T-helper 1 cell treated with Interleukin-12 subunit alpha and Interleukin-12 subunit beta and Interleukin-4 antibody, amounts not matched to agents 30 μg/mL and 1 μg/mL, for 36 hours (primary cell): ENCODE measurements around the gene SMIM21.

Experiments
- H3K27ac Mint-ChIP-seq: one replicate; pipeline ENCODE4 v1.8.0; 2021; ENCODE audit warnings: mild to moderate bottlenecking, mixed read lengths
- H3K27me3 Mint-ChIP-seq: one replicate; pipeline ENCODE4 v1.8.0; 2021; ENCODE audit warnings: low read depth, mixed read lengths
- H3K36me3 Mint-ChIP-seq: one replicate; pipeline ENCODE4 v1.8.0; 2021; ENCODE audit warnings: low read depth, mixed read lengths
- H3K4me1 Mint-ChIP-seq: one replicate; pipeline ENCODE4 v1.8.0; 2021; ENCODE audit warnings: low read depth, mixed read lengths
- H3K4me3 Mint-ChIP-seq: one replicate; pipeline ENCODE4 v1.8.0; 2021; ENCODE audit warnings: mild to moderate bottlenecking, moderate library complexity, mixed read lengths
- H3K9me3 Mint-ChIP-seq: one replicate; pipeline ENCODE4 v1.8.0; 2021; ENCODE audit warnings: mixed read lengths

The SMIM21 gene

DNA sequence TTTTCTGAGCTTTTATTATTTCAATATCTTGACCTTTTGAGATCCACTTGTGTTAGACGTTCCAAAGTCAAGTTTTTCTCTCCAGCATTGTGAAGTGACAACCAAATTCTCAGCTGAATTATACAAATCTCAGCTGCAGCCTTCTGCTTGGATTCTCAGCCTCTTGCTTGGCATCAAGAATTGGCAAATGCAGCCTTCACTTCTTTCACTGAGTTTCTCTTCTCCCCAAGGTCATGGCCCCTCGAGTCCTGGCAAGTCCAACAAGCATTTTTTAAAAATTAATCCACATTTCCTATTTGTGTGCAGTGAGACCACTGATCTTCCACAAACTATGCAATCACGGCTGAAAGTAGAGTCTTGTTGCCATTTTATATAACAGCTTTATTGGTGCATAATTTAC, 23.4 kb upstream of the SMIM21 start:
- H3K9me3 Mint-ChIP-seq: no peaks in the 10 kb centered on the region
- H3K27me3 Mint-ChIP-seq: peaks cover 48% of the 10 kb centered on the region
- H3K27ac Mint-ChIP-seq: no peak overlapping the region
- no peaks in the 10 kb centered on the region for H3K4me1 Mint-ChIP-seq
- no peak overlapping the region for H3K4me3 Mint-ChIP-seq
- H3K36me3 Mint-ChIP-seq: no peaks in the 10 kb centered on the region

DNA sequence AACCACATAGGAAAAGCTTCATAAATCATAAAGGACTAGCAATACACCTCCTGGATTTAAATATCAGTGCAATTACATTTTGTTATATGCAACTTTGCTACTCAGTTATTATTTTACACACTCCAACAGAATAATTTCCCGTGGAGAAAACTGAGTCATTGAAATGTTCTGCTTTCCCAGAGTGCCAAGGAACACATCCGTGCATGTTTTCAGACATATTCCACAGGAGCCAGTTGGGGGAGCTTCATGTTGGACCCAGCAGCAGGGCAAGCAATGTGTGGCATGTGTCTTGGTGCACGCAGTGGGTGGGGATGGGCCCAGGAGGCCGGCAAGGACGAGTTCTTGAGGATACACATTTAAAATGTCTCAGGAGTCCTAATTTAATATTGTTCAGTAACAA, 14.4 kb upstream of the SMIM21 start:
- no peaks in the 10 kb centered on the region for H3K9me3 Mint-ChIP-seq
- H3K4me1 Mint-ChIP-seq: peaks cover 3% of the 10 kb centered on the region
- H3K36me3 Mint-ChIP-seq: no peaks in the 10 kb centered on the region
- no peak overlapping the region for H3K27ac Mint-ChIP-seq
- H3K4me3 Mint-ChIP-seq: no peak overlapping the region
- peaks cover 12% of the 10 kb centered on the region for H3K27me3 Mint-ChIP-seq

DNA sequence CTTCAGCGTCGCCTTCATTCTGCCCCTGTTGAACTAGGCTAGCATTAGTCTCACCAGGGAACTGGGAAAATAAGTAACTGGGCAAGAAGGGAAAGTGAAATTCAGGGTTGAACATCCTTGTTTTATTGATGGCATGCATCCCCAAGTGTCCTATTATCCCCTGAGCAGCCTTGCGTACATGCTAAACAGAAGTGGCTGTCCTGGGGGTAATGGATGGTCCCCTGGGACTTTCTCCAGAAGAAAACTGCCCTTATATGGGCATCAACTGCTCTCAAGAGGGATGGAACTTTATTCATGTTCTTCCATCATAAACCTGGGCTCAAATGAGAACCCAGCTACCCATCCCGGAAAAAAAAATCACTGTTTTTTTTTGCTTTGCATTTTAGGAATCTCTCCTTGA, 11.8 kb upstream of the SMIM21 start:
- Mint-ChIP-seq H3K4me1 (peaks cover 3% of the 10 kb centered on the region), H3K36me3 (no peaks in the 10 kb centered on the region), H3K27me3 (peaks cover 7% of the 10 kb centered on the region), H3K9me3 (no peaks in the 10 kb centered on the region), H3K4me3 (no peak overlapping the region), H3K27ac (no peak overlapping the region)

DNA sequence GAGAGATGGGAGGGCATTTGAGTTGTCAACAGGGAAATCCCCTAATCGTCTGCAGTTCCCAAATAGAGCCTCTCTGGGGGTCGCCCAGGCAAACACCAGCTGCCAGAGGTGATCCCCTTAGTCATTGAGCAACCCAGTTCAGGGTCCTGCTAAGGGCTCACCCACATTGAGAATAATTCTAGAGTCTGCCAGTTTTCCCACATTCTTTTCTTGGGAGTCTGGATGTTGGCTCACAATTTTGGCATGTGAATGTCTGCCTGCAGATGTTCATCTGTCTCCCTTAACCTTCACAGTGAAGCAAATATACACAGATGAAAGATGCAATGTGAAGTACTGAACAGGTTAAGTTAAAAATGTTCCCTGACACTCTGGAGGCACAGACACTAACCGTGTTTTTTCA, 11.4 kb upstream of the SMIM21 start:
- no peaks in the 10 kb centered on the region for H3K36me3 Mint-ChIP-seq
- peaks cover 4% of the 10 kb centered on the region for H3K27me3 Mint-ChIP-seq
- no peak overlapping the region for H3K4me3 Mint-ChIP-seq
- H3K9me3 Mint-ChIP-seq: no peaks in the 10 kb centered on the region
- H3K4me1 Mint-ChIP-seq: peaks cover under 1% of the 10 kb centered on the region
- H3K27ac Mint-ChIP-seq: no peak overlapping the region

DNA sequence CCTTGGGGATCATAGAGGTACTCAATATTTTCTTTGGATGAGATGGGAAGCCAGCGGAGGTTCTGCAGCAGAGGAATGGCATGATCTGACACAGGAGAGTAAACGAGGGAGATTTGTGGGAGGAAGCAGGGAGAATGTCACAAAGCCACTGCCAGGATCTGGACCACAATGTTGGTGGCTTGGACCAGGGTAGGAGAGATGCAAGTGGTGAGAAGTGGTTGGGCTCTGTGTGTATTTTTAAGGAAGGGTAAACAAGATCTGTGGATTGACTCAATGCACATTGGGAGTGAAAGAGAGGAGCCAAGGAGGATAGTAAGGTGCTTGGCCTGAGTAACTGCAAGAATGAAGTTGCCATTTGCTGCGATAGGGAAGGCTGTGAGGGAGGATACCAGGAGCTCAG, 10.5 kb upstream of the SMIM21 start:
- Mint-ChIP-seq H3K4me3 (no peak overlapping the region), H3K4me1 (no peaks in the 10 kb centered on the region), H3K27me3 (peaks cover 3% of the 10 kb centered on the region), H3K27ac (no peak overlapping the region), H3K9me3 (no peaks in the 10 kb centered on the region), H3K36me3 (no peaks in the 10 kb centered on the region)

DNA sequence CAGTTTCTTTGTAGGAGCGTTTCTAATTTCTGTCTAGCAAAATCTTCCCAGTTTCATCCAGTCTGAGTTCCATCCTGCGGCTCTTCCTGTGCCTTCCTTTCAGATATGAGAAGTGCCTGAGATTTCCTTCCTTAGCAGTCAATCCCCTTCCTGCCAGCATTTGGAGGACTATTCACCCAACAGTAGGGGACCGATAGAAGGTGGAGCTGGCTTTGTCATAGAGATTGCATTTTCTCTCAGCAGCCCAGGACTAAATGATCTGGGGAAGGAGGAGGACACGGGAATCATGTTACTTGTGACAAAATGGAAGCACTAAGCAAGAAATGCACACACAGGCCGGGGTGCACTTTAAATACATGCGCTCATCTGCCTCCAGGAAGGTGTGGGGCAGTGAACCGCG, 5.6 kb upstream of the SMIM21 start:
- no peaks in the 10 kb centered on the region for H3K4me1 Mint-ChIP-seq
- no peak overlapping the region for H3K4me3 Mint-ChIP-seq
- no peak overlapping the region for H3K27ac Mint-ChIP-seq
- H3K27me3 Mint-ChIP-seq: peaks cover 3% of the 10 kb centered on the region
- H3K9me3 Mint-ChIP-seq: no peaks in the 10 kb centered on the region
- no peaks in the 10 kb centered on the region for H3K36me3 Mint-ChIP-seq

DNA sequence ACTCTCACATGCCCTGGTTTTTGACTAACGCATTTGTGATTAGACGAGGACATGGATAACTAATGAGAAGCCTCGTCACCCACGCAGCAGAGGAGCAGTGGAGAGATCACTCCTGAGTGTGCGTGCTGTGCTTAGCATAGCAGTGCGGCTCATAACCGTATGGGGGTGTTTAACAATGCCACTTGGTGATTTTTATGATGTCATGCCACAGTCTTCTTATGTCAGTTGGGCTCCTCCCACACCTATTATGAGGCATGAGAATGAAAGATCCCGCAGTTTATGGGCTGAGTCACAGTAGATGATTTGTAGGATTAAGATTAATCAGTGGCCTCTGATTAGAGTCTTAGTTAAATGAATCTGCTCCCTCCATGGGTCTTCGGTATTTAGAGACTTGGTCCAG, 2.5 kb upstream of the SMIM21 start:
- H3K4me1 Mint-ChIP-seq: no peaks in the 10 kb centered on the region
- no peaks in the 10 kb centered on the region for H3K36me3 Mint-ChIP-seq
- H3K27ac Mint-ChIP-seq: no peak overlapping the region
- peaks cover 3% of the 10 kb centered on the region for H3K27me3 Mint-ChIP-seq
- no peaks in the 10 kb centered on the region for H3K9me3 Mint-ChIP-seq
- H3K4me3 Mint-ChIP-seq: no peak overlapping the region

DNA sequence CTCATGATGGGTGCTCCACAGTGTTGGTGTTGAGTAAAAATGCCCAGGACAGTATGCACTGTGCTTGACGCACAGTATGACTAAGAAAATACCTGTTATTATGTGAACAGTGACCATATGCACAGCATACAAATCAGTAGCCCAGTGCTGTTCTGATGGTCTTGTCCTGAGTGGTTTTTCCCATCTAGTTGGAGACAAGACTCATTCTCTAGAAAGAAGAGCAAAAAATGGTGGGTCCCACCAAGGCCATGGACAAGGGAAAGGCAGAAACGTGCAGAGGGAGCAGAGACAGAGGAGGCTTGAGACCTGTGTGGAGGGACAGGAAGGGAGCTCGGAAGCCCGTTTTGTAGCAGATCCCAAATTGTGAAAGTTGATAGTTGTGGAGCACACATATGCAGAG, 987 bp upstream of the SMIM21 start:
- Mint-ChIP-seq H3K9me3 (no peaks in the 10 kb centered on the region), H3K36me3 (no peaks in the 10 kb centered on the region), H3K27me3 (peaks cover 3% of the 10 kb centered on the region), H3K4me1 (no peaks in the 10 kb centered on the region), H3K27ac (no peak overlapping the region), H3K4me3 (no peak overlapping the region)

DNA sequence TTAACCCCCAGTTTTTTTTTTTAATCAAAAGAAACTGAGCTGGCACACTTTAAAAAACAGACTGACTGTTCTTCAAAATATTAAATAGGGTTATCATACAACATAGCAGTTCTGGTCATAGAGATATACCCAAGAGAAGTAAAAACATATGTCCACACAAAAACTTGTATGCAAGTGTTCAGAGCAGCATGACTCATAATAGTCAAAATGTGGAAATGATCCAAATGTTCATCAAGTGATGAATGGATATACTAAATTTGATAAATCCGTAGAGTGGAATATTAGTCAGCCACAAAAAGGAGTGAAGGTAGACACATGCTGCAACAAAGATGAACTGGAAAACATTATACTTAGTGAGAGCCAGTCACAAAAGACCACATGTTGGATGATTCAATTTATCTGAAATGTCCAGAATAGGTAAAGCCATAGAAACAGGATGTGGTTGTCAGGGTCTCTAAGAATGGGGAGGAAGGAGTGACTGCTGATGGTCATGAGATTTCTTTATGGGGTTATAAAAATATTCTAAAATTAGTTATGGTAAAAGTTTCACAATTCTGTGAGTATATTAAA, 5.1 kb downstream of the SMIM21 start:
- H3K4me3 Mint-ChIP-seq: no peak overlapping the region
- no peaks in the 10 kb centered on the region for H3K9me3 Mint-ChIP-seq
- no peak overlapping the region for H3K27ac Mint-ChIP-seq
- no peaks in the 10 kb centered on the region for H3K36me3 Mint-ChIP-seq
- H3K27me3 Mint-ChIP-seq: peaks cover 3% of the 10 kb centered on the region
- no peaks in the 10 kb centered on the region for H3K4me1 Mint-ChIP-seq

DNA sequence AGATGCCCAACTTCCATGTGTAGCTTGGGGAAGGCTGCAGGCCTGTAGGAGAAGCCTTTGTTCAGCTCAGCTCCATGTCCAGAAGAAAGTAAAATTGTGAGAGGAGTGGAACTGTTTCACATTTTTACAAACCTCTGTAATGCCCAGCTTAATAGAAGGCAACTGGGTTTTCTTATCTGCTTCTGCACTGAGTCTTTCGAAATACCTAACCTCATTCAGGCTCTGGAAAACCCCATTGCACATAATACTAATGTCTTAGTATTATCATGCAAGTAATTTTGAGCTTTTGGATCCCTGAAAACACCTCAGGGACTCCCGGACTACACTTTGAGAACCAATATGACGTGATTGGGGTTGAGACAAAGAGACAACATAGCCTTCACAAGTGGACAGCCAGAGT, 5.8 kb downstream of the SMIM21 start:
- Mint-ChIP-seq H3K27ac (no peak overlapping the region), H3K4me3 (no peak overlapping the region), H3K36me3 (no peaks in the 10 kb centered on the region), H3K4me1 (no peaks in the 10 kb centered on the region), H3K27me3 (peaks cover 3% of the 10 kb centered on the region), H3K9me3 (no peaks in the 10 kb centered on the region)

DNA sequence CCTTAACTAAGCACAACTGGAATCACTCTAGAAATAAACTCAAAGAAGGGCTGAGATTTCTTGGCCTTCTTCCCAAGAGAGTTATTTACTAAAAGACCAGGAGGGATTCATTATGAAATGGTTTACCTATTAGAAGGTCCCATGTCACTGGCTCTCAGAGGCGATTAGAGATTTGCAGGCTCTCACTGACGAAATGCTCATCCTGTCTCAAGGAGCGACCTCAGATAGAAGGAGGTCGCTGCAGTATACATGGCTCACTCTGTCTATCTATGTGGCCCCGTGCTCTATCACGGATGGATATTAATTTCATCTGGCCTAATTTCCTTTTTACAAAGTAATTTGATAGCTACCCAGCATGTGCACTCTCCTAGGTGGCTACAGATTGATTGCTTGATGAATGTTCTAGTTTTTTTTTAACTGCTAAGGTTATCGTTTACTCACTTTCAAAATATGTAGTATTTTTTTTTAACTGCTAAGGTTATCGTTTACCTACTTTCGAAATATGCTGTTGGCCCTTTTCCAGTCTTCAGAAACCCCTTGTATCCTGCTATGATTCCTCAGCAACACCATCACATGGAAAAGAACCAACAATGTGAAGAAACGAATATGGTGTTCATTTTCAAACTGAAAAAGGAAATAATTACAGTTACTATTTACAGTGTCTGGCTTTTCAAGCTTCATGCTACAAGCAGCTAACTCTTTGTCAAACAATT, 9.1 kb downstream of the SMIM21 start:
- Mint-ChIP-seq H3K27ac (no peak overlapping the region), H3K9me3 (no peaks in the 10 kb centered on the region), H3K4me3 (no peak overlapping the region), H3K4me1 (no peaks in the 10 kb centered on the region), H3K27me3 (peaks cover 3% of the 10 kb centered on the region), H3K36me3 (no peaks in the 10 kb centered on the region)

DNA sequence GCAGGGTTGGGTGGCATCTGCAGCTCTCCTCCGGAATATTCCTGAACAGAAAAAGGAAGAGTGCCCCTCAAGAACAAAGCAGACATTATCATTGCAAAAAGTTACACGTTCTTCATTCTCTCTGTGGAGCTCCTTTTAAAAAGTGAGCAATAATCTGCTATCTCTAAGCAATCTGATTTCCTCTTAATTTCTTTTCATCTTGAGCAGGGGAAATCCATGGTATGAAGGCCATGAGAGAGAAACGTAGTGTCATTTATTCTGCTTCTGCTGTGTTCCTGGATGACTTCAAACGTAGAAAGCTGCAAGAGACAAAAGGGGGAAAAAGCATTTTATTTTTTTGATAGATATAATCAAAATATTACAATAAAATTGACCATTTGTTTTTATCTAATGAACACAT, 16.9 kb downstream of the SMIM21 start:
- no peaks in the 10 kb centered on the region for H3K9me3 Mint-ChIP-seq
- no peaks in the 10 kb centered on the region for H3K36me3 Mint-ChIP-seq
- H3K27me3 Mint-ChIP-seq: no peaks in the 10 kb centered on the region
- no peak overlapping the region for H3K4me3 Mint-ChIP-seq
- H3K27ac Mint-ChIP-seq: no peak overlapping the region
- H3K4me1 Mint-ChIP-seq: no peaks in the 10 kb centered on the region

DNA sequence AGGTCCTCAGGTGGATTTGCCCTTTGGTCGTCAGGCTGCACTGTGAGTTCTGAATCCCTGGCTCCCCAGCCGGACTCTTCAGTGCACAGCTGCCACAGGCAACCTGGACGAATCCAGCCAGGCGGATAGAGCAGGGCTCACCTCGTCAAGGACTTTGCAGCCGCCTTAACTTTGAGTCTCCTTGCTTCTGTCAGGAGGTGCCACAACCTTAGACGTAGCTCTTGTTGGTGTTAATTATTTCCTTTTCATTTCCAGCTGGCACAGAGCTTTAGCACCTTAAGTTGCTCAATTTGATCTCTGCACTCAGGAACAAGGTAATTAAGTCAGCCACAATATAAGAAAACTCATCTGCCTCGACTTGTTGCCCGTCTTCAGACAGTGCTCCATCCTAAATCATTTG, 17.7 kb downstream of the SMIM21 start:
- Mint-ChIP-seq H3K36me3 (no peaks in the 10 kb centered on the region), H3K4me1 (no peaks in the 10 kb centered on the region), H3K27ac (no peak overlapping the region), H3K9me3 (no peaks in the 10 kb centered on the region), H3K4me3 (no peak overlapping the region), H3K27me3 (no peaks in the 10 kb centered on the region)

DNA sequence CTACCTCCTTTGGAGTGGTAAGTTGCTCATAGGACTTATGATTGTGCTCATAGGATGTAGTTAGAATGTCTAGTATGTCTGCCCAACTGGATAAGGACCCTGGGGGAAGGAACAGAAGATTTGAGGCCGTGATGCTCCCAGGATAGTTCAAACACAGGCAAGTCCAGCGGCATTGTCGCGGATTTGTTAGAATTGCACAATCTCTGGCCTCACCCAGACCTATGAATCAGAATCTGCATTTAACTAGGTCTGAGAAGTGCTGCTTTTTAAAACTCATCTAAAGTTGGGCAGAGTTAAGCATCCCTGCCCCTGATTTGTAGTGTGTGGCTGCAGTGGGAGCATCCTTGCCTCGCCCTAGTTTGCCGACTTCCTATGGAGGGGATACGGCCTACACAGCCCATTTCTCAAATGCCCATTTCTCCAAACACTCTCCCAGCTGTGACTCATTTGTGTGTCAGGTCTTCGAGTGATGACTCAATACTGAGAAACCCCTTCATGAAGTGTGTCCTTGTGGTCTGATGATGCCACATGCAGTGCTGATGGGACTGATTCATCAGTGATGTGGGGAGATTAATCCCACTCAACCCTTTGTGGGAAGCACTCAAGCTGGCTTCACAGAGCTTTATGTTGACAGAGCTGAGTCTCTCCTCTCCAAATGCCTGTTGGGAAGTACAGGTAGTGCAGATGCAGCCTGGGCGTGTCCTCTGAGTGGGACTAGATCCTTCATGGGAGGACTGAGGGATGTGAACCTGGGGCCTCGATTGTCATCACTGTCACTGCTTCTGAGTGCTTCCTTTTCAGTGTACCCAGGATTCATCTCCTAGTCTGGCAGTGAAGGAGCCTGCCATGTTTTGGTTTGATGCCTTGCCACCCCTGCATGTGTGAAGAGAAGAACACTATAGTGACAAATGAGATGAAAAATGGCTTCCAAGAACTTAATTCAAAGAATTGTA, 18.7 kb downstream of the SMIM21 start:
- Mint-ChIP-seq H3K9me3 (no peaks in the 10 kb centered on the region), H3K36me3 (no peaks in the 10 kb centered on the region), H3K27ac (no peak overlapping the region), H3K4me3 (no peak overlapping the region), H3K27me3 (peaks cover 2% of the 10 kb centered on the region), H3K4me1 (no peaks in the 10 kb centered on the region)
